GM18909 (cell line): ENCODE results near the gene CYP26A1.

Source experiments
- ATAC-seq: cut with Tn5 transposase; IDR thresholded peaks from one replicate; pipeline ENCODE4 v1.9.1; 2021; ENCODE audit warnings: mild to moderate bottlenecking; ENCODE audit not compliant: unreplicated experiment, poor library complexity

The CYP26A1 gene

DNA sequence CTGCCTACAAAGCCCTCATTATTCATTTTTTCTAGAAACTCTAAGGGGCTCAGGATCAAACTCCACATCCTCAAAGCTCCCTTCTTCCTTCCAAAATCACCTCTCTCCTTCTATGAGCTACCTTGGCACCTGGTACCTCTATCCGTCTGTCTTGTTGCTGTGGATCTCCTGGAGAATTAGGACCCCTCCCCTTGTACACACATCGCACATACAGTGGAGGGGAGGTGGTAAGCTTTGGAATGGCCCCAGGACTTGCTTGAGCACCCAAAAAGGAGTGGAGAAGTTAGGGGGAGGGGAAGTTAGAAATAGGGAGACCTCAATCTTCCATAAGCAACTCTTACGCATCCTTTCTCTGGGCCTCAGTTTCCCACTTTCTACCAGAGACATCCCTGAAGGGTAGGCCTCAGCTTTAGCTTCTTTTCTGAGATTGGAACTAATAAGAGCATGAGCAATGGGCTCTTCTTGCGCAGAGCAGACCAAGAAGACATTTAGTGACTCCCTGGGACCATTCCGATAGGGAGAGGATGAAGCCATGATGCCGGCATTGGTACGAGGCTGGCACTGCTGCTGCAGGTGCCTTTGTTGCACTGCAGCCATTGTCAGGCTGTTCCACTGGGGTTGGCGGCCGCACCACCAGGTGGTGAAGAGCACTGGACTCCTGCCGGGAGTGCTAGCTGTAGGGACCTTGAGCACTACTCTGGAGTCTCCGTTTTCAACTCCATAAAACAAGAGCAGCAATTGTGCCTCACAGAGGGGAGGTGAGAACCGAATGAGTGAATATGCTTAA lies 8.6 kb upstream of the CYP26A1 start:
- no peak for ATAC-seq

DNA sequence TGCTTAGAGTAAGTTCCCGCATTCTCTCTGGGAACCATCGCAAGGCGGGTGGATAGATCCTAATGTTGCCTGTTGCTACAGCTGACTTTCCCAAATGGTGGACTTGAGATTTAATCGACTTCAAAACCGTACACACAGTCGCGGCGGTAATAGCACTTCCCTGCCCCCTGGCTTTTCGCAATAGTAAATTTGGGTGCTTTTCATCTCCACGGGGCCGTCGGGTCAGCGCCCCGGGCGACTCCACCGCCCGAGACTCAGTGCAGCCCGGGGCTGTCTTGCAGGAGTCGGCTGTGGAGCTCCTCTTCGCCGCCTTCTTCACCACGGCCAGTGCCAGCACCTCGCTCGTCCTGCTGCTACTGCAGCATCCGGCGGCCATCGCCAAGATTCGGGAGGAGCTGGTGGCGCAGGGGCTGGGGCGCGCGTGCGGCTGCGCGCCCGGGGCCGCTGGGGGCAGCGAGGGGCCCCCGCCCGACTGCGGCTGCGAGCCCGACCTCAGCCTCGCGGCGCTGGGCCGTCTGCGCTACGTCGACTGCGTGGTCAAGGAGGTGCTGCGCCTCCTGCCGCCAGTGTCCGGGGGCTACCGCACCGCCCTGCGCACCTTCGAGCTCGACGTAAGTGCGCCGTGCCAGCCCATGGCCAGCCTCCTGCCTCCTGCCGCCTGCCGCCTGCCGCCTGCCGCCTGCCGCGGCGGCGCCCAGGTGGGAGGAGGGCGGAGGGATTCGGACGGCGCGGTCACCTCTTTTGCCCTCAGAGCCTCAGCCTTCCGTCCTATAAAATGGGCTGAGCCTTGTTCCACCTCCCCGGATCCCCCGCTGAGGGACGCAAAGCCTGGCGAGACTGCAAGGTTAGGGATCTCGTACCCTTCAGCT lies 7.8 kb upstream of the CYP26A1 start:
- ATAC-seq, result no peak

DNA sequence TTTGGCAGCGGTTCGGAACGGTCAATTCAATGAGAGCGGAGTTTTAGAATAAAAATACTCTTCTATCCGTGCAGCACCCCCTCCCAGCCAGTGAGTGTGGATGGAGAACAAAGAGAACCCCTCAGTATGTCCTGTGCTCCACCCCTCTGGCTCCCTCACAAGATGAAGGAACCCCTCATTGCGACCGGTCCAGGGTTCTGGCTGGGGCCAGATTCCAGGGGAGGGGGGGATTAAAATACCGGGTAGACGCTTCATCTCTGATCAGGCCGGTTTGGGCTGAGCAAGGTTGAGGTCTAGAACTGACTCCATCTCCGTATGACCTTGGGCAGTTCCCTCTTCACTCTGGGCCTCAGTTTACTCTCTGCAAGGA lies 7.2 kb upstream of the CYP26A1 start:
- no peak for ATAC-seq

DNA sequence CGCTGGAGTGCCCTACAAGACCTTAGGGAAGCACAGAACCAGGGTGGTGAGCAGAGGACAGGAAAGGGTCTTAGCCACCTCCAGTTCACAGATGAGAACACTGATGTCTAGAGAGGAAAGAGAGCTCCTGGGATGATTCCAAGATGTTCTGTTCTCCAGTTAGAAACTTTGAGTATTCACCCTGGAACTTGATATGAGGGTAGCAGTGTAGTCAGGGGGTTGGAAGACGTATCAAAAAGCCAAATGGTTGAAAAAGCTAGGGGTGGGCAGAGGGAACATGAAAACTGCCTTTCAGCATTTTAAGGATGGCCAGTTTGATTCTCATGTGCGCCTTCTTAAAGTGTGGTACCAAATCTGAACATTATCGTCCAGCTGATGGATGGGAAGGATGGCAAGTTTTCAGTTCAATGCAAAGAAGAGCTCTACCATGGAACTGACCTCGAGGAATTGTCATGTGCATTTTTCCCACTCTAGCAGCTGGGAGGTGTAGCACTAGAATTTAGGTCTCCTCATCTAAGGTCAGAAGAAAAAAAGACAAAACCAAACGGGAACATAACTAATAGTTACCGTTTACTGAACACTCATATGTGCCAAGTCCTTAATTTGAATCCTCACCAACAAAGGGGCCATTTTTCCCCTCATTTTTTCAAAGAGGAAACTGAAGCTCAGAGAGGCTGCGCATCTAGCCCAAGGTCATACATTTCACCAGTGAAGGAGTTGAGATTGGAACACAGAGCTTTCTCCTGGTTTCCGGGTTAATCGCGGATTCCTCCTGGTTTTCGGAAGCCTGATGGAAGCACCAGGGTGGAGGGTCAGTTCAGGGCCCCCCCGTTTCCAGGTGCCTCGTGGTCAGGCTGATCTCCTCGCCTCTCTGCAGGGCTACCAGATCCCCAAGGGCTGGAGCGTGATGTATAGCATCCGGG lies 6.0 kb upstream of the CYP26A1 start:
- ATAC-seq, result no peak

DNA sequence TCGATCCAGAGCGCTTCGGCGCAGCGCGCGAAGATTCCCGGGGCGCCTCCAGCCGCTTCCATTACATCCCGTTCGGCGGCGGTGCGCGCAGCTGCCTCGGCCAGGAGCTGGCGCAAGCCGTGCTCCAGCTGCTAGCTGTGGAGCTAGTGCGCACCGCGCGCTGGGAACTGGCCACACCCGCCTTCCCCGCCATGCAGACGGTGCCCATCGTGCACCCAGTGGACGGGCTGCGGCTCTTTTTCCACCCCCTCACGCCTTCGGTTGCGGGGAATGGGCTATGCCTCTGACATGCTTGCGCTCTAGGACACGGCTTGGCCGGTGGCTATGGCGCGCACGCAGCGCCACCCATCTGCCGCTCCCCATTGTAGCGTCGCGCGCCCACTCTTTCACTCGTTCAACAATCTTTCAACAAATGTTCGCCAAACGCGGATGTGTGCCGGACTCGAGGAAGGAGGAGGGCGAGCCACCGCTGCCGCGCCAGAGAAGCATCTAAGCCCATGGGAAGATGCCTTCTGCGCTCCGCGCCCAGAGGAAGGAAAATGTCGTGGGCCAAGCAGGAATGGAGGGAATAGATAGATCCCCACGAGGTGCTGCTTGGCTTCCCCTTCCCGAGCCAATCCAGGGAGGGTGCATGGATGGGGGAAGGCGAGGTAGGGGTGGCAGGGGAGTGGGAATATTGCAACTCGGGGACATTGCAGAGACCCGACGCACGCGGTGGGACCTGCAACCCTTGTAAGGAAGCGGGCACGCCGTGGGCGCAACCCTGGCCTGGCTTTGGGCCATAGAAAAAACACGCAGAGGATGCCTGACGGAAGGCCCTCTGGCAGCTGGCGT lies 5.1 kb upstream of the CYP26A1 start:
- no peak for ATAC-seq

DNA sequence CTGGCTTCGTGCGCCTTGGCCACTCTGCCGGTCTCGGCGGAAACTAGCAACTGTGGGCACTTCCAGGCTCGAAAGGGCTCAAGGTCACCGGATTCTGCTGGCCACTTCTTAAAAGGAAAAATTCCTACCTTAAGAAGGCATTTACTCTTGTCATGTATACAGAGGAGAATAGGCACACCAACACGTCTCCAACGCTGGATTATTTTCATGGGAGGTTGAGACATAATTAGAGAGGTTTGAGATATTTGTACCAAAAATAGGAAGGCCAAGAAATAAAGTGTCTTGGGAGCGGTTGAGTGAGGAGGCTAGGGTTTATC lies 4.5 kb upstream of the CYP26A1 start:
- ATAC-seq, result no peak

DNA sequence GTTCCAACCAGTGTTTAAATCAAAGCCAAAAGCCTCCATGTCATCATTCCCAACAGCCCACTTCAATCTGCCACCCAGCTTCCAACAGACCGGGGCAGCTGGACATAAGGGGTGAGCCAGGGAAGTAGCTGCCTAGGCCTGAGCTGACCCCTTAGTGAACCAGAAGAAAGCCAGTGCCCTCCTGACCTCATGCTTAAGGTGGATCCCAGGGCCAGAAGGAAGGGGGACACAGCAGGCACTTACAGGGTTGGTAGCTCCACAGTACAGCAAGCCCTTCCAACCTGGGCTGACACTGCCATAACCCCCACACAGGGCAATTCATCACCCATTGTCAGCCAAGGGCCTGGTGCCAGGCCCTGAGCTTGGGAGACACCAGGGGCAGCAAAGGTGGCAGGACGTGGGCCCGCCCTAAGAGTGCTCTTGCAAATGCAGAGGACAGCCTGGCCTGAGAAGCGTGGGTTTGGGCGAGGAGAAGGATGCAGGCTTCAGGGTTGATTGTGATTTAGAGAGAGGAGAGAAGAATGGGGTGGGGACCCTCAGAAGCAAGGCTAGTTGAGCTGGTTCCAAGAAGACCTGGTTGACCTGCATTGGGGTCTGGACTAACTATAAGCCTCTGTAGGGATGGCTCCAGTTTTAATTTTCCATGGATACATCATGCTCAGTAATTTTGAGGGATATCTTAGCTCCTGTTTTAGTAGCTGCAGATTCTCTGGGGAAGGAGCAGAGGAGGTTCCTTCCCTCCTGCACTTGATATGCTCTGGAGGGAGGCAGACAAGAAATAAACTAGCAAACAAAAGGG lies 3.1 kb upstream of the CYP26A1 start:
- no peak for ATAC-seq

DNA sequence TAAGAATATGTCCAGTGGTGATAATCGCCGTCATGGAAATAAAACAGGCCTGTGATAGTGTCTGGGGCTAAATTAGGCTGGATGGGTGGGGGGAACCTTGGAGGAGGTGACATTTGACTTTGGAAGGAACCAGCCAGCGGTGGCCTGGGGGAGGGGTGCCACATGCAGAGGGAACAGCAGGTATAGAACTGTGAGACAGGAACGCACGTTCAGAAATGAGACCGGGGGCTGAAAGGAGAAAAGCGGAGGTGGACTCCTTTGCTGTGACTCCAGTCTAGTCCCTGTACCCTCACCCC lies 2.6 kb upstream of the CYP26A1 start:
- no peak for ATAC-seq

DNA sequence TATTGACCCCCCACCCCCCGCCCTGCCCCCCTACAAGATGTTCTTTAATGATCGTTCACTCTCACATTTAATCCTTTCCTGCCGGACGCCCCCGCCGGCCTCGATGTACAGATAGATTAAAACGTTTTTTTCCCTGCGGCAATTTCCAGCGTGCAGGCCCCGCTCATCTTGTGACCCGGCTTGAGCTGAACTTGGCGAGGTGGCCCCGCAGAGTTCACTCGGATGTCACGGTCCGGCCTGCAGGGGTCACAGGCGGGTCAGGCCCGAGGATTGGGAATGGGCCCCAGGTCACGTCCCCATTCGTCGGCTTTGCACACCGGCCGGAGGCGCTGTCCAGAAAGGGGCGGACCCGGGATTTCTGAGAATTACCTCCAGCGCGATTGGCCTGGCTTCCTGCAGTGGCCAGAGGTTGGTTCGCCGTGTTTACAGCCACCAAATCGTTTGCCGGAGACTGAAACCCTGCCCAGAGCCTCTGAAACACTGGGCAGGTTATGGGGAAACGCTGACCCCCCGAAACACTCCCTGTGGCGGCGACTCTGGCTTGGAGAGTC lies 1.9 kb upstream of the CYP26A1 start:
- no peak for ATAC-seq

DNA sequence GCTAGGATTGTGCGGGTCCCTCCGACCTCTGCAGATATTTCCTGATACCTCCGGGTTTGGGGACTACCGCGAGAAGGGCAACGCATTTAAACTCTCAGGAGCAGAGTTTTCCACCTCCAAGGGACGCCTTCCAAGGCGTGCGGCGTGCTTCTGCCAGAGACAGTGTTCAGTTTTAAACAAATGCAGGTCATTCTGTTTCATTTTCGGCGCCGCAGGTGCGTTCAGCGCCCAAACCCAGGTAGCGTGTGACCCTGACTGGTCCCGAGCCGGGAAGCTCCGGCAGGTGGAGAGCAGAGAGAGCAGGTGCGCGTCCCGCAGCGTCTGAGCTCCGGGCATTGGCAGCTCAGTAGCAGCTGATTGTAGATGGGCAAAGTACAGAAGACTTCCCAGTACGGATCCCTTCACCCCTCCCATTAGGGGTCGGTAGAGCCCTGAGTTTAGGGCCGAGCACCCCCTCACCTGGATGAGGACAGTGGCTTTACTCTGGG lies 1.4 kb upstream of the CYP26A1 start:
- ATAC-seq, result no peak

DNA sequence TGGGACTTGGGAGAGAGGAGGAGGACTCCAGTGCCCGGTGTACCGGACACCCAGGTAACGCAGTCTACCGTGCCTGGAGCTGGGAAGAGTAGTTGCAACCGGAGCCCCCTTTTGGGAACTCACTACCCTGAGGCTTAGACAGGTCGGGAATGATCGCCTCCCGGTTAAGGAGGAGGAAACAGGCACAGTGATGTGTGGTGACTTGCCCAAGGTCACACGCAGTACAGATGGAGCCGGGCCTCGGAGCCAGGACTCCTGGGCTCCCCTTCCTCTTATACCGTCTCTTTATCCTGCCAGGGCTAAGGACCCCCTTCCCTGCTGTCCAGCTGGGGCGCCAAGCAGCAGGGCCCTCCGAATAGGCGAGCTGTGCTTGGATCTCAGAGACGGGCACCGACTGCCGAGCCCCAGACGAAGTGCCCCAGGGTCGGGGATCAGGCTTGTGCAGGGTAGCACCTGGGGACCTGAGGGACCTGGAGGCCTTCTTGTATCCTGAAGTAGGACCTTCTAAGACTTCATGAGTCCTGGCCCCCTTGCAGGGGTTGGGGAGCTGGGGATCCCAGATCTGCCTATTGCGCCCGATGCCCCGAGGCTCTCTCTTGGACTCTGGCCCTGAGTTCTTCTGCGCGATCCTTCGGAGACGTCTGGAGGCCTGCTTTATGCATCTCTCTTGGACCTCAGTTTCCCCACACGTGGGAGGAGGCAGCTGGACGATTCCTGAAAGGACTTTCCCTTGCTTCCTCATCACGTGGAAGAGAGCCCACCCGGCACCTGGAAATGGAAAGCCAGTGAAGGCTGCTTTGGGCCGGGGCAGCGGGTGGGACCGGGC lies 767 bp upstream of the CYP26A1 start:
- ATAC-seq, result no peak

DNA sequence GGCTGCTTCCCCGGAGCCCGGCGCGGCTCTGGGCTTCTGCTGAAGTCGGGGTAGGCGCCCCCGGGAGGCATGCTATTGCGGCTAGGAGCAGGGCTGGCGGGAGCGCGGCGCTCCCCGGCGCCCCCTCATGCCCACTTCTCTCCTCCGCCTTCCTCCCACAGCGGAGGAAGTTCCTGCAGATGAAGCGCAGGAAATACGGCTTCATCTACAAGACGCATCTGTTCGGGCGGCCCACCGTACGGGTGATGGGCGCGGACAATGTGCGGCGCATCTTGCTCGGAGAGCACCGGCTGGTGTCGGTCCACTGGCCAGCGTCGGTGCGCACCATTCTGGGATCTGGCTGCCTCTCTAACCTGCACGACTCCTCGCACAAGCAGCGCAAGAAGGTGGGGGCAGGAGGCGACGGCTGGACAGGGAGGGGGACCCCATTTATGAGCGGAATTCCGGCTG lies 479 bp downstream of the CYP26A1 start:
- ATAC-seq, result no peak

DNA sequence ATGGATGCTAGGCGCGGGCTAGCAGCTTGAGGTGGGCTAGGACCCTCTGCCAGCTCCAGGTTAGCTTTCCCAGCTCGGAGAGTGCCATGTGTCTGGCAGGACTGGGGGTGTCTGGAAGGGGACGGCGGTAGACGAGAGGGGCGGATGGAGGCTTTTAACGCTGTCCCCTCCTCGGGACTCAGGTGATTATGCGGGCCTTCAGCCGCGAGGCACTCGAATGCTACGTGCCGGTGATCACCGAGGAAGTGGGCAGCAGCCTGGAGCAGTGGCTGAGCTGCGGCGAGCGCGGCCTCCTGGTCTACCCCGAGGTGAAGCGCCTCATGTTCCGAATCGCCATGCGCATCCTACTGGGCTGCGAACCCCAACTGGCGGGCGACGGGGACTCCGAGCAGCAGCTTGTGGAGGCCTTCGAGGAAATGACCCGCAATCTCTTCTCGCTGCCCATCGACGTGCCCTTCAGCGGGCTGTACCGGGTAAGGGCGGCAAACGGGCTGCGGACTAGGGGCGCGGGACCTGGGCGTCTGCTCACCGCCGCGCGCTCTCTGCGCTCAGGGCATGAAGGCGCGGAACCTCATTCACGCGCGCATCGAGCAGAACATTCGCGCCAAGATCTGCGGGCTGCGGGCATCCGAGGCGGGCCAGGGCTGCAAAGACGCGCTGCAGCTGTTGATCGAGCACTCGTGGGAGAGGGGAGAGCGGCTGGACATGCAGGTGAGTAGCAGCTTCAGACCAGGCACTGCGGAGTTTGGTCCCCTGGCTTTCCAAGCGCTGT lies 1.1 kb downstream of the CYP26A1 start:
- ATAC-seq, result no peak

DNA sequence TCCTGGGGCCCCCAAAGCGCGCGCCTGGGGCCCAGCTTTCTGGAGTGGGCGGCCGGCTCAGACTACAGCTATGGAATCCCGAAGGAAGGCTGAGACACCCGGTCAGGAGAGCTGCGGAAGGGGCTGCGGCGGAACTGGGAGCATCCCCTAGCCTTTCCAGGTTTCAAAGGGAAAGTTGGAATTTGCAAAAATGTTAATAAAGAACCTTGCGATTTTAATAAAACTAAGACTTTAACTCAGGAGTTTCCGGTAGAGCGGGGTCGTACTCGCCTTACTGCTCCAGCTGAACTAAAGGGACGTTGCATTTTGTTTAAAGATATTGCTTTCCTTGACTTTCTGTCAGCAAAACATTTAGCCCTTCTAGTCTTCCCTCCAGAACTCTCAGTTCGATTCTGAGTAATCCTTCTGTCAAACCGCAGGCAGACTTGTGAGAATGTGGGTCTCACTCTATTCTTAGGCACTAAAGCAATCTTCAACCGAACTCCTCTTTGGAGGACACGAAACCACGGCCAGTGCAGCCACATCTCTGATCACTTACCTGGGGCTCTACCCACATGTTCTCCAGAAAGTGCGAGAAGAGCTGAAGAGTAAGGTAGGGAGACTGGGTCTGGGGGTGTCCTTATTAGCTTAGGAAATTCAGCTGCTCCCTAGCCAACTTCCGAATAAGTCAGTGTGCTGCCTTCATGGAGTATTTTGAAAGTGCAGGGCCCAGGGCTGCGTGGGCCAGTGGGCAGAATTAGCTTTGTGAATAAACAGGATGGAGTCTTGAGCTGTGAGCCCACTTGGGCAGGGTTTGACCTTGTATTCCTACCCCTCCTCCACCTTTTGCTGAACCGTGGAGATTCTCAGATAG lies 1.9 kb downstream of the CYP26A1 start:
- ATAC-seq, result no peak

DNA sequence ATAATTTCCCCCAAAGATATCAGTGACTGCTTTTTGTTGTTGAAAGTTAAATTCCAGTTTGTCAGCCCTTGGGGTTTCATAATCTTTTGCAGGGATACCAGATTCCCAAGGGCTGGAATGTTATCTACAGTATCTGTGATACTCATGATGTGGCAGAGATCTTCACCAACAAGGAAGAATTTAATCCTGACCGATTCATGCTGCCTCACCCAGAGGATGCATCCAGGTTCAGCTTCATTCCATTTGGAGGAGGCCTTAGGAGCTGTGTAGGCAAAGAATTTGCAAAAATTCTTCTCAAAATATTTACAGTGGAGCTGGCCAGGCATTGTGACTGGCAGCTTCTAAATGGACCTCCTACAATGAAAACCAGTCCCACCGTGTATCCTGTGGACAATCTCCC lies 3.2 kb downstream of the CYP26A1 start:
- no peak for ATAC-seq

DNA sequence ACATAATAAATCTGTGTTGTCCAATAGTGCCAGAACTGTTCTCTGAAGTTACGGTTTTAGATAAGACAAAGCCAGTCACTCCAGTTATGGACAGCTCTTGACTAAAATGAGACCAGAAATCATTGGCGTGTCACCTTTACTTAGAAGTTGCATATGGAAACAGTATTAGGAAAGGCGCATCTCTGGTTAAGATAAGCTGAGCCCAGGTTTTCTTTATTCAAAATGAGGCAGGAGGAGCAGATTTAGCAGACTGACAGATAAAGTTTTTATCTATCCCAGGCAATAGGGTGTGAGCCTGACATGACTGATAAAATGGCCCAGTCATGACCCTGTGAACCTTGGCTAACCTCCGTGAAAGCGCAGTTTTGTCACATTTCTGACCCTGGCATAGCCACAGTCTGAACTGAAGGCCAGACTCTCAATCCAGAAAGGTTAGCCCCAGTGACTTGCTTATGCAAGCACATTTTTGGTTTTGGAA lies 4.2 kb downstream of the CYP26A1 start:
- ATAC-seq, result no peak
